Measurements from ENCODE around the gene TCF4. TPM values are rescaled to one million over a fixed set of nuclear protein-coding genes. Genes with fewer than 3 reads are reported as not detected.

The TCF4 gene
- total and polyA plus RNA-seq, 7 experiments from 2014 or later, result 0.94 to 21.8 (median 2.6) TPM

DNA sequence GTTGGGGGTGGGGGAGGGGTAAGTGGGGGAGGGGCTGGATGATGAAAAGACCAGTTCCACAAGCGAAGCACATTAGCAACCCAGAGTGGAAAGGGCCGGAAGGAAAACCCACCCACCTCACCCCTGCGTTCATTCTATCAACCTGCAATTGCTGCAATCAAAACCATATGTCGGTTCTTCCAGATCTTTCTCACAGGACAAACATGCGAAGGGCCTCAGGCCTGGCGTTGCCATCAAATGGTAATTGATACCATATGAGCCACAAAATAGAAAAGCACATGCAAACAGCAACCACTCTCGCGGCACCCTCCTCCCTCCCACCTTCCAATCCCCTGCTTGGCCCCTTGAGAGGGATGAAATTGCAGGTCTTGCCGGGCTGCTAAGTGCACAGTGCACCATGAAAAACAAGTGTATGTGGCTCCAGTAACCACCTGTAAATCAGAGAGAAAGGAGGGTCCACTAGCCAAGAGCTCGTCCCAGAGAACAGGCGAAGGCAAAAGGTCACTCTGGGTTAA lies 287.5 kb downstream of the TCF4 start:
- Mint-ChIP-seq H3K27ac (no peak overlapping the region), H3K4me1 (peaks cover 0 to 2% (median 0%) of the 10 kb centered on the region in 7 donors), H3K36me3 (no peaks in the 10 kb centered on the region), H3K9me3 (peaks cover 0 to 4% (median 0%) of the 10 kb centered on the region in 11 donors), H3K4me3 (no peak overlapping the region), H3K27me3 (no peaks in the 10 kb centered on the region)
- ChIA-PET CTCF (no interaction called here), POLR2A (no interaction called here)
- Histone ChIP-seq H3K4me3 (ENCODE audit: low read length) (no peak overlapping the region), H3K9me3 (ENCODE audit: control insufficient read depth in 2 of 3, low read length in 3 of 3) (no peaks in the 10 kb centered on the region), H3K4me1 (ENCODE audit: control insufficient read depth in 2 of 2, insufficient read depth in 2 of 2, low read length in 2 of 2) (no peaks in the 10 kb centered on the region), H3K27me3 (ENCODE audit: control insufficient read depth in 2 of 2, insufficient read depth in 2 of 2, low read length in 2 of 2) (no peaks in the 10 kb centered on the region), H3K36me3 (ENCODE audit: control insufficient read depth in 2 of 3, insufficient read depth in 3 of 3, low read length in 3 of 3) (no peaks in the 10 kb centered on the region), H3K27ac (ENCODE audit: low read depth, low read length) (no peak overlapping the region)
- intact Hi-C loops (cut with micrococcal nuclease), result no loop called here
- ATAC-seq, result no peak
- DNase-seq, result no peak

DNA sequence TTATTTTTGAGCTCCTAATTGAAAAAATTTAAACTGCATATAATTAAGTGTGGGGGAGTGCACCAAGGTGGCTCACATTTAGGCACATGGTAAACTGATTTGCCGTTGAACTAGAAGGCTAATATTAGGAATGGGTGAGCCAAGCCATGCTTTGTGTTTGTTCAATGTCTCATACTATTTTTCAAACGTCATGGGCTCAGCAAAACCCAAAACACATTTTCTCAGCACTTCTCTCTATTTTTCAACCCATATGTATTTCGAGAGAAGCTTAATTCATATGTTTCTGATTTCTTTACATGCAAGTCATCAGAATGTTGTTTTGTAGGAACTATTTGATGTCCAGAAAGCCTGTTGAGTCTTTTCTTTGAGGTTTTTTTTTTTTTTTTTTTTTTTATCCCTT lies 291.2 kb downstream of the TCF4 start:
- H3K4me1 Mint-ChIP-seq, result no peaks in the 10 kb centered on the region

DNA sequence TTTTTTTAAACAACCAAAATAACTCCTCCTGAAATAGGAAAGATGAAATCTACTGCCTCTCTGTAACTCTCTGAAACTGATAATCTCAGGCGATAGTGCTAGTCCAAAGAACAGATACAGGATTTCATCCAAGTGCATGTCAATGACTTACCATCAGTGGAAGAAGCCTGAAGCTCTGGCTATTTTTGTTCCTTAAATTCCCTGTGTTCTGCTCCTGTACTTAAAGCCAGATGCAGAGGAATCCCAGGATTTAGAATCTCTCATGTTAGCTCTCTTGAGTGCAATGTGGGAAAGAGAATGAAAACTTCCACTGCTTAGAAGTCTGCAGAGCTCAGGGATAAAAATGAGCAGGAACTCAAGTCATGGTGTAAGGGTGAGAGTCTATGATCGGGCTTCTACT lies 291.9 kb downstream of the TCF4 start:
- Mint-ChIP-seq H3K36me3 (no peaks in the 10 kb centered on the region), H3K27me3 (no peaks in the 10 kb centered on the region), H3K4me1 (no peaks in the 10 kb centered on the region), H3K27ac (no peak overlapping the region), H3K4me3 (no peak overlapping the region), H3K9me3 (peaks cover 0 to 5% (median 0%) of the 10 kb centered on the region in 11 donors)
- H3K27ac ChIP-seq (ENCODE audit: low read depth, low read length), result no peak overlapping the region
- ChIA-PET CTCF (no interaction called here), POLR2A (no interaction called here)
- H3K9me3 ChIP-seq (ENCODE audit: control insufficient read depth in 2 of 3, low read length in 3 of 3), result no peaks in the 10 kb centered on the region
- no peak overlapping the region for H3K4me3 ChIP-seq (ENCODE audit: low read length)
- ATAC-seq (no peak), DNase-seq (no peak)
- no peaks in the 10 kb centered on the region for H3K36me3 ChIP-seq (ENCODE audit: control insufficient read depth in 2 of 3, insufficient read depth in 3 of 3, low read length in 3 of 3)
- intact Hi-C loops (cut with micrococcal nuclease), result no loop called here
- no peaks in the 10 kb centered on the region for H3K4me1 ChIP-seq (ENCODE audit: control insufficient read depth in 2 of 2, insufficient read depth in 2 of 2, low read length in 2 of 2)
- H3K27me3 ChIP-seq (ENCODE audit: control insufficient read depth in 2 of 2, insufficient read depth in 2 of 2, low read length in 2 of 2), result no peaks in the 10 kb centered on the region

More for the DNA sequence above, 291.2 kb downstream of the TCF4 start:
- POLR2A ChIA-PET, result no interaction called here
- ATAC-seq (no peak), DNase-seq (no peak)
- H3K27ac ChIP-seq (ENCODE audit: low read depth, low read length), result no peak overlapping the region
- intact Hi-C loops (cut with micrococcal nuclease), result no loop called here
- H3K9me3 ChIP-seq (ENCODE audit: control insufficient read depth in 2 of 3, low read length in 3 of 3), result no peaks in the 10 kb centered on the region
- no peak overlapping the region for H3K4me3 ChIP-seq (ENCODE audit: low read length)
- H3K4me1 ChIP-seq (ENCODE audit: control insufficient read depth in 2 of 2, insufficient read depth in 2 of 2, low read length in 2 of 2), result no peaks in the 10 kb centered on the region
- Mint-ChIP-seq H3K27me3 (no peaks in the 10 kb centered on the region), H3K4me3 (no peak overlapping the region), H3K36me3 (no peaks in the 10 kb centered on the region), H3K27ac (no peak overlapping the region), H3K9me3 (peaks cover 0 to 5% (median 0%) of the 10 kb centered on the region in 11 donors)
- CTCF ChIA-PET, result no interaction called here
- H3K36me3 ChIP-seq (ENCODE audit: control insufficient read depth in 2 of 3, insufficient read depth in 3 of 3, low read length in 3 of 3), result no peaks in the 10 kb centered on the region
- H3K27me3 ChIP-seq (ENCODE audit: control insufficient read depth in 2 of 2, insufficient read depth in 2 of 2, low read length in 2 of 2), result no peaks in the 10 kb centered on the region

DNA sequence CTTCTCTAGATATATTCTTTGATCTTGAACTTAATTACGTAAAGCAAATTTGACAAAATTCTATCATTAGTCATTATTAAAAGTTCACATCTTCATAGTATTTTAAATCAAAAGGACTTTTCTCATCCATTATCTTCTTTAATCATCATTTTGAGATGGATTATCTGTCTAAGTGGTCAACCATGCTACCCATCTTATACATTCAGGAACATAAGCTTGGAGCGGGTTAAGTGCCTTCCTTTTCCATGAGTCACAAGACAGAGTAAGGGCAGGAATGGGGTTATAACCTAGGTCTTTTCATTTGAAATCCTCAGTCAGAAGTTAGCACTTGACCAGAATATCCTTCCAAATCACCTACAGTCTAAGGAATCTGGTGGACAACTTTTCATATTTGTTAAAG lies 297.1 kb downstream of the TCF4 start:
- no peaks in the 10 kb centered on the region for H3K36me3 Mint-ChIP-seq
- no peak overlapping the region for H3K27ac Mint-ChIP-seq
- intact Hi-C loops (cut with micrococcal nuclease), result no loop called here
- Histone ChIP-seq H3K27me3 (ENCODE audit: control insufficient read depth in 2 of 2, insufficient read depth in 2 of 2, low read length in 2 of 2) (no peaks in the 10 kb centered on the region), H3K4me1 (ENCODE audit: control insufficient read depth in 2 of 2, insufficient read depth in 2 of 2, low read length in 2 of 2) (no peaks in the 10 kb centered on the region), H3K9me3 (ENCODE audit: control insufficient read depth in 2 of 3, low read length in 3 of 3) (no peaks in the 10 kb centered on the region), H3K27ac (ENCODE audit: low read depth, low read length) (no peak overlapping the region), H3K36me3 (ENCODE audit: control insufficient read depth in 2 of 3, insufficient read depth in 3 of 3, low read length in 3 of 3) (no peaks in the 10 kb centered on the region), H3K4me3 (ENCODE audit: low read length) (no peak overlapping the region)
- ChIA-PET CTCF (no interaction called here), POLR2A (no interaction called here)
- DNase-seq, result no peak
- peaks cover 0 to 3% (median 0%) of the 10 kb centered on the region in 7 donors for H3K4me1 Mint-ChIP-seq
- no peak overlapping the region for H3K4me3 Mint-ChIP-seq
- peaks cover 0 to 5% (median 0%) of the 10 kb centered on the region in 11 donors for H3K9me3 Mint-ChIP-seq
- H3K27me3 Mint-ChIP-seq, result no peaks in the 10 kb centered on the region
- no peak for ATAC-seq

DNA sequence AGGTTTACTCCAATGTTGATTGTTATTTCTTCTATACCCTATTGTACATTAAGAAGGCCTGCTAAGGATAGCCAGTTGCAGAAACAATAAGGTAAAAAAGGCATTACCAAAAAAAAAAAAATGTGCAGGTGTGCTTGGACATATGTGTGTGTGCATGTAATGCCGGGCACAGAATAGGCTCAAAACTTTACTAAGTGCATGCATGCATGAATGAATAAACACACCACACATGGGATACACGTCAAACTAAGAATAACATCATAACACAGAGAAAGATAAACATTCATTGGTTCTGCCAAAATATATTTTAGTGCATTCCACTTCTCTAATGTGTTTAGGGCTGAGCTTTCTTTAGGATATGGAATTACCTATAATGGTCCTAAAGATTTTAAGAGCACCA lies 298.2 kb downstream of the TCF4 start:
- POLR2A ChIA-PET, result no interaction called here
- Histone ChIP-seq H3K27ac (ENCODE audit: low read depth, low read length) (no peak overlapping the region), H3K36me3 (ENCODE audit: control insufficient read depth in 2 of 3, insufficient read depth in 3 of 3, low read length in 3 of 3) (no peaks in the 10 kb centered on the region), H3K4me3 (ENCODE audit: low read length) (no peak overlapping the region), H3K9me3 (ENCODE audit: control insufficient read depth in 2 of 3, low read length in 3 of 3) (no peaks in the 10 kb centered on the region), H3K4me1 (ENCODE audit: control insufficient read depth in 2 of 2, insufficient read depth in 2 of 2, low read length in 2 of 2) (no peaks in the 10 kb centered on the region), H3K27me3 (ENCODE audit: control insufficient read depth in 2 of 2, insufficient read depth in 2 of 2, low read length in 2 of 2) (no peaks in the 10 kb centered on the region)
- Mint-ChIP-seq H3K4me3 (no peak overlapping the region), H3K9me3 (peaks cover 0 to 2% (median 0%) of the 10 kb centered on the region in 11 donors), H3K4me1 (peaks cover 0 to 3% (median 0%) of the 10 kb centered on the region in 7 donors), H3K27ac (no peak overlapping the region), H3K36me3 (no peaks in the 10 kb centered on the region), H3K27me3 (no peaks in the 10 kb centered on the region)
- DNase-seq (no peak), ATAC-seq (no peak)
- intact Hi-C loops (cut with micrococcal nuclease), result no loop called here
- CTCF ChIA-PET, result no interaction called here

DNA sequence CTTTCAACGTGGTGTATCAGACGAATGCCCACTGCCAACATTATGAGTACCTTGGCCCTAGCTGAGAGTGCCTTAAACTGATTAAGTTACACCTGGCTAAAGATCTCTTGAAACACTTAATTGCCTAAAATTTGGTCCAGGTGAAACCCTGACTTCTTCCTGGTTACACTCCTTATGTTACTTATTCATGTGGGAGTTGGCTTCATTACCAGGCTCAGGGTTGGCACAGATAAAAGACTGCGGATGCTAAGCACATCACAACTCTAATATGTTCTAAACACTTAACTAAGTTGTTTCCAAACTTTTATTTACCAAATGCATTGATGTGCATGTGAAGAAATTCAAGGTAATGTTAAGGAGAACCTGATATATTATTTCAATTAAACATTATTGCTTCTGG lies 298.9 kb downstream of the TCF4 start:
- Mint-ChIP-seq H3K27ac (no peak overlapping the region), H3K4me1 (peaks cover 0 to 3% (median 0%) of the 10 kb centered on the region in 7 donors), H3K27me3 (no peaks in the 10 kb centered on the region), H3K9me3 (peaks cover 0 to 2% (median 0%) of the 10 kb centered on the region in 11 donors), H3K4me3 (no peak overlapping the region), H3K36me3 (no peaks in the 10 kb centered on the region)
- no peaks in the 10 kb centered on the region for H3K36me3 ChIP-seq (ENCODE audit: control insufficient read depth in 2 of 3, insufficient read depth in 3 of 3, low read length in 3 of 3)
- ATAC-seq (no peak), DNase-seq (no peak)
- no peaks in the 10 kb centered on the region for H3K27me3 ChIP-seq (ENCODE audit: control insufficient read depth in 2 of 2, insufficient read depth in 2 of 2, low read length in 2 of 2)
- no peaks in the 10 kb centered on the region for H3K9me3 ChIP-seq (ENCODE audit: control insufficient read depth in 2 of 3, low read length in 3 of 3)
- H3K4me3 ChIP-seq (ENCODE audit: low read length), result no peak overlapping the region
- CTCF ChIA-PET, result no interaction called here
- POLR2A ChIA-PET, result no interaction called here
- no peak overlapping the region for H3K27ac ChIP-seq (ENCODE audit: low read depth, low read length)
- no peaks in the 10 kb centered on the region for H3K4me1 ChIP-seq (ENCODE audit: control insufficient read depth in 2 of 2, insufficient read depth in 2 of 2, low read length in 2 of 2)
- intact Hi-C loops (cut with micrococcal nuclease), result no loop called here

DNA sequence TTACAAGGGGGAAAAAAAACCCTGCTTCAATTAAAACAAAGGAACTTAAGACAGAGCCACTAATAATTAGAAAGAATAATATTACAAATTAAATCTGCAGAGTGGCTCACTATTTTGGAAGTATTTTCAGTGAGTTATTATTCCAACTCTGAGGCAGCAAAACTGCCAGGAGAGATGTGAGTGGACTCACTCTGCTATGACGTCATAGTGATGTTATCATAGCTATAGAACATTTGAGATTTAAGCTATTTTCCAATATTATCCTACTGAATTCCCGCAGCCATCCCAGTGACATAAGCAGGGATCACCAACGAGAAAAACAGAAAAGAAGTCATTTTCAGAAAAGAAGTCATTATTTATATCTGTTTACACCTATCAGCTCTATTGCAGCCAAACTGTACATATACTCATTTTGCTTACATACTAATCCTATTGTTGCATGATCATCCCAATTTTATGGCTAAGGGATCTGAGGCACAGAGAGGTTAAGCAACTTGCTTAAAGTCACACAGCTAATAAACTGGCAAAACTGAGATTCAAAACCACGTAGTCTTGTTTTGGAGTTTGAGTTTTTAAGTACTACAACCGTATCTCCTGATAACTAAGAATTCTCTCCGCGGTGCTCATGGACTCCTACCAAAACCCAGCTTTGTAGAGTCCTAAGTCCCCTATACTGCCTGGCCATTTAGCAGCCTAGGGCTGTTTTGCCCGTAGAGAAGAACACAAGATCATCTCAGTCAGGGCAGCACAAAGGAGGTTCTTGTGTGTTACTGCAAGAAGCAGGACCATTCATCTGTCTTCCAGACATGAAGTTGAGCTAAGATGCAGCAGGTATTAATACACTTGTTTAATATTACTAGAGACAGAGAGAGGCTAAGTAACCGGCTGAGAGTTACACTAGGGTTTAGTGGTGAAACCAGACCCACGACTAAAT lies 299.8 kb downstream of the TCF4 start:
- no peaks in the 10 kb centered on the region for H3K9me3 ChIP-seq (ENCODE audit: control insufficient read depth in 2 of 3, low read length in 3 of 3)
- ChIA-PET CTCF (no interaction called here), POLR2A (no interaction called here)
- intact Hi-C loops (cut with micrococcal nuclease), result no loop called here
- Mint-ChIP-seq H3K36me3 (no peaks in the 10 kb centered on the region), H3K9me3 (peaks cover 0 to 2% (median 0%) of the 10 kb centered on the region in 11 donors), H3K4me1 (peaks cover 0 to 3% (median 0%) of the 10 kb centered on the region in 7 donors), H3K4me3 (no peak overlapping the region), H3K27me3 (no peaks in the 10 kb centered on the region), H3K27ac (no peak overlapping the region)
- H3K4me1 ChIP-seq (ENCODE audit: control insufficient read depth in 2 of 2, insufficient read depth in 2 of 2, low read length in 2 of 2), result no peaks in the 10 kb centered on the region
- no peak for ATAC-seq
- no peaks in the 10 kb centered on the region for H3K27me3 ChIP-seq (ENCODE audit: control insufficient read depth in 2 of 2, insufficient read depth in 2 of 2, low read length in 2 of 2)
- DNase-seq, result no peak
- H3K4me3 ChIP-seq (ENCODE audit: low read length), result no peak overlapping the region
- H3K36me3 ChIP-seq (ENCODE audit: control insufficient read depth in 2 of 3, insufficient read depth in 3 of 3, low read length in 3 of 3), result no peaks in the 10 kb centered on the region
- H3K27ac ChIP-seq (ENCODE audit: low read depth, low read length), result no peak overlapping the region

Data from naive thymus-derived CD4-positive, alpha-beta T cell (primary cell).